ENCODE measurements around the gene ETS2. TPM values are rescaled to one million over a fixed set of nuclear protein-coding genes. Genes with fewer than 3 reads are reported as not detected.

The ETS2 gene
- total RNA-seq, 1 donor from 2014 or later = 16.2 TPM

GRCh38 chr21:38773099-38774061, 32.3 kb upstream of the ETS2 start:
- Mint-ChIP-seq H3K27ac (ENCODE audit: unreplicated experiment) (no peak overlapping the region), H3K9me3 (ENCODE audit: unreplicated experiment) (peaks cover 2% of the 10 kb centered on the region), H3K4me3 (ENCODE audit: unreplicated experiment) (peak overlapping the region; percentile 2), H3K27me3 (ENCODE audit: unreplicated experiment) (no peaks in the 10 kb centered on the region), H3K36me3 (ENCODE audit: unreplicated experiment) (peaks cover 2% of the 10 kb centered on the region), H3K4me1 (ENCODE audit: low read depth, unreplicated experiment) (peaks cover 5% of the 10 kb centered on the region)
- no peak for TF ChIP-seq CTCF (IDR thresholded peaks at IDR 0.05; ENCODE audit: partially characterized antibody, unreplicated experiment)
- DNase-seq = no peak

DNA sequence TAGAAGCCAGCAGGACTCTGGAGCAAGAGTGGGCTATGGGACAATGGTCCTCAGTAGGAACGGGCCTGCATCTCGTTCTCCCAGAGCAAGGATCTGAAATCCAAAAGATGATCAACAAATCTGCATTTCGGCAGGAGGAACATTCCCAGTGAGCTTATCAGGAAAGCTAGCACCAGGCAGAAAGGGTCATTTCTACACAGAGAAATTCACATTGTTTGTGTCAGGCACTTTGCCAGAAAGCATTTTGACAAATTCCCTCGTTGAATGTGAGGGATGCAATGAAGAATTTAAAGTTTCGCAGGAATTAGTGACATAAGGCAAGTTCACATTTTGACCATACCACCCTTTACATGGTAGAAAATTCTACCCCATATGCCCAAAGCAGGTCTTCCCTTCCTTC, 31.6 kb upstream of the ETS2 start:
- Mint-ChIP-seq H3K4me3 (ENCODE audit: unreplicated experiment) (no peak overlapping the region), H3K9me3 (ENCODE audit: unreplicated experiment) (peaks cover 2% of the 10 kb centered on the region), H3K4me1 (ENCODE audit: low read depth, unreplicated experiment) (peaks cover 5% of the 10 kb centered on the region), H3K27ac (ENCODE audit: unreplicated experiment) (no peak overlapping the region), H3K27me3 (ENCODE audit: unreplicated experiment) (no peaks in the 10 kb centered on the region), H3K36me3 (ENCODE audit: unreplicated experiment) (peaks cover 5% of the 10 kb centered on the region)
- DNase-seq = no peak
- TF ChIP-seq CTCF (IDR thresholded peaks at IDR 0.05; ENCODE audit: partially characterized antibody, unreplicated experiment) = no peak

DNA sequence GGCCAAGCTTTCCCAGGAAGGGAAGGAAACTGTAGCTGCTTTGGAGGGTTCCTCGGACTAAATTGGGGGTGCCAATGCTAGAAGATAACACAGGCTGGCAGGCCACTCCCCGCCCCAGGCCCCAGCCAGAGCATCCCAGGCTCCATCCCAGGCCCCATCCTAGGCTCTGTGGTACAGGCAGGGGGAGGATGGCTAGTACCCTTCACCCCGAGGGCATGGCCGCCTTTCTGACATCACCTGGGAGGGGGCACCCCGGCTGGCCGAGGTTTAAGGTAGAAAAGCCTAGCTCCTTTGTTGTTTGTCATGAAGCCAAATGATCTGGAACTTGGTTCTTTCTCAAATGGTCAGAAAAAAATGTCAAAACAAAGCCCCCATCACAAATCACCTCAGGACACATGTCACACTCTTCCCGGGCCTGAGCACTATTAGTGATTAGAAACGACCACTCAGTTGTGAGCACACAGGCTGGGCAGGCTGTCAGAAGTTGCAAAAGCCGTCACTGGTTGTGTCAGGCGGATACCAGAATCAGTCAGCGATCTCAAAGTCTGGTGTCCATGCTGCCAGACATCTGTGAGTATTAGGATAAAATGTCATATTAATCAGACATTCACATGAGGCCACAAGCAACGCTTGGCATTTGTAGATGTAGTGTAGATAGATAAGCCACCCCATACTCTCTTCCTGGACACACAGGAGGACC, 31.0 kb upstream of the ETS2 start:
- Mint-ChIP-seq H3K27ac (ENCODE audit: unreplicated experiment) (no peak overlapping the region), H3K27me3 (ENCODE audit: unreplicated experiment) (no peaks in the 10 kb centered on the region), H3K9me3 (ENCODE audit: unreplicated experiment) (no peaks in the 10 kb centered on the region), H3K4me1 (ENCODE audit: low read depth, unreplicated experiment) (peaks cover 5% of the 10 kb centered on the region), H3K4me3 (ENCODE audit: unreplicated experiment) (no peak overlapping the region), H3K36me3 (ENCODE audit: unreplicated experiment) (peaks cover 5% of the 10 kb centered on the region)
- no peak for DNase-seq
- no peak for TF ChIP-seq CTCF (IDR thresholded peaks at IDR 0.05; ENCODE audit: partially characterized antibody, unreplicated experiment)

DNA sequence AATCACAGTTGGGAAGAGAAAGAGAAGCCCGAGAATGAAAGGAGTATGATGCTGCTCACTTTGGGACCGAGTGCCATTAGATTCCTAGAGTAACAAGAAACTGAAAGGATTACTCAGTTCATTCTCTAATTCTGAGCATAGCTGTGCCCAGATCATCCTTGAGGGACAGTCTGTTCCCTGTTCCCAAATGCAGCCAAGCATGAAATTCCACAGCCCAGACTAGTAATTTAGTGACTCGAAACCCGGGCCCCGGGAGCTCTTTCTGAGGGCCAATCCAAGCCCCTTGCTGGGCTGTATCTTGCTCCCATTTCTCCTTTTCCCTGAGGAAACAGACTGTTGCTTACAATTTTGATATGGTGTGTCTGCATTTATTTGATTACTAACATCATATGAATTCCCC, 30.0 kb upstream of the ETS2 start:
- Mint-ChIP-seq H3K36me3 (ENCODE audit: unreplicated experiment) (peaks cover 6% of the 10 kb centered on the region), H3K4me1 (ENCODE audit: low read depth, unreplicated experiment) (peaks cover 5% of the 10 kb centered on the region), H3K4me3 (ENCODE audit: unreplicated experiment) (no peak overlapping the region), H3K27me3 (ENCODE audit: unreplicated experiment) (no peaks in the 10 kb centered on the region), H3K9me3 (ENCODE audit: unreplicated experiment) (no peaks in the 10 kb centered on the region), H3K27ac (ENCODE audit: unreplicated experiment) (no peak overlapping the region)
- no peak for DNase-seq
- no peak for TF ChIP-seq CTCF (IDR thresholded peaks at IDR 0.05; ENCODE audit: partially characterized antibody, unreplicated experiment)

DNA sequence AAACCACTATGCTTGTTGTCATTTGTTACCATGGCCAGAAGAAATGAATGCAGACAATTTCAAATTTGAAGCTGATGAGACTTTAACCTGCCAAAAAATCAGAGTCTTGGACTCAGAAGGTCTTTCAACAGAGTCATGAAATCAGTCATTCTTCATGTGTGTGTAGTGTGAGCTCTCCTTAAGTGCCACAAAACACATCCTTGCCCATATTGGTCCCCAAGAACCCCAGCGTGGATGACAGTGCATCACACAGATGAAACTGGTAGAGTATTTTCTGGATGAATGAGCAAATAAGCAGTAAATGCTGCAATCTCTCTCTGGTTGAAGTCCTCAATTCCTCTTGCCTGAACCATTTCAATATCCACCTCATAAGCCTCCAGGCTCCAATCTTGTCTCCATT, 28.7 kb upstream of the ETS2 start:
- no peak for TF ChIP-seq CTCF (IDR thresholded peaks at IDR 0.05; ENCODE audit: partially characterized antibody, unreplicated experiment)
- Mint-ChIP-seq H3K36me3 (ENCODE audit: unreplicated experiment) (peaks cover 16% of the 10 kb centered on the region), H3K4me1 (ENCODE audit: low read depth, unreplicated experiment) (peaks cover 5% of the 10 kb centered on the region), H3K27me3 (ENCODE audit: unreplicated experiment) (no peaks in the 10 kb centered on the region), H3K9me3 (ENCODE audit: unreplicated experiment) (peaks cover 7% of the 10 kb centered on the region), H3K27ac (ENCODE audit: unreplicated experiment) (no peak overlapping the region), H3K4me3 (ENCODE audit: unreplicated experiment) (no peak overlapping the region)
- no peak for DNase-seq

Data from glutamatergic neuron (in vitro differentiated cells).